IMR-90 (cell line): ENCODE data around the gene ARL5C. TPM values are rescaled to one million over a fixed set of nuclear protein-coding genes. Genes with fewer than 3 reads are reported as not detected.

ENCODE experiments used
- ATAC-seq: fragments of 200-7000 bp; cut with Tn5 transposase; 2 replicates; pipeline ENCODE4 v1.9.1; 2020; ENCODE audit warnings: low read depth, mild to moderate bottlenecking, moderate library complexity
- BruUV-seq: library from RNA; stranded (reverse); fragments of 400-500 nt; replicated peaks from 2 replicates; lab custom pipeline; 2021; lab: Mats Ljungman, UMichigan
- CTCF ChIA-PET: fragments of 300-600 bp; formaldehyde crosslinking; extraction: SDS; loops from one replicate; lab custom pipeline; 2021; ENCODE audit warnings: antibody characterized with exemption; lab: Yijun Ruan, JAX
- POLR2A ChIA-PET: fragments of 300-600 bp; sonication (Branson Sonifier 250); formaldehyde crosslinking; loops from one replicate; lab custom pipeline; 2022; ENCODE audit warnings: antibody characterized with exemption; ENCODE audit not compliant: unreplicated experiment; lab: Charles Lee
- DNase-seq: peaks from one replicate; pipeline ENCODE4 v3.0.0; 2013
- H2AFZ ChIP-seq: replicated peaks from 2 replicates; pipeline ENCODE3; 2013; ENCODE audit warnings: low read length, mild to moderate bottlenecking; ENCODE audit not compliant: poor library complexity
- H2AK5ac ChIP-seq: 2 replicates; pipeline ENCODE4 v1.6.1; 2013; ENCODE audit warnings: low read depth, low read length, inconsistent platforms
- H2AK9ac ChIP-seq: replicated peaks from 2 replicates; pipeline ENCODE3; 2013; ENCODE audit warnings: mild to moderate bottlenecking, low read depth, low read length, moderate library complexity; ENCODE audit not compliant: poor library complexity
- H2BK120ac ChIP-seq: 2 replicates; pipeline ENCODE4 v1.6.1; 2013; ENCODE audit warnings: low read depth, low read length, inconsistent platforms
- H2BK15ac ChIP-seq: 3 replicates; pipeline ENCODE4 v1.6.1; 2013; ENCODE audit warnings: low read depth, low read length, inconsistent platforms
- H2BK20ac ChIP-seq: 2 replicates; pipeline ENCODE4 v1.6.1; 2013; ENCODE audit warnings: low read depth, mild to moderate bottlenecking, inconsistent platforms, low read length, moderate library complexity
- H2BK5ac ChIP-seq: 2 replicates; pipeline ENCODE4 v1.6.1; 2013; ENCODE audit warnings: mild to moderate bottlenecking, low read depth, low read length, inconsistent platforms; ENCODE audit not compliant: poor library complexity, severe bottlenecking
- H3K14ac ChIP-seq: replicated peaks from 2 replicates; pipeline ENCODE4 v1.6.1; 2013; ENCODE audit warnings: low read depth, low read length, inconsistent platforms
- H3K18ac ChIP-seq: 2 replicates; pipeline ENCODE4 v1.6.1; 2013; ENCODE audit warnings: low read depth, low read length, control low read depth
- H3K23ac ChIP-seq: 2 replicates; pipeline ENCODE4 v1.6.1; 2013; ENCODE audit warnings: low read depth, low read length, inconsistent platforms
- H3K27ac ChIP-seq: 2 replicates; pipeline ENCODE4 v1.5.1; 2013; ENCODE audit warnings: mild to moderate bottlenecking, control low read depth, low read length; ENCODE audit not compliant: insufficient read depth
- H3K27me3 ChIP-seq: 2 replicates; pipeline ENCODE4 v1.6.1; 2013; ENCODE audit warnings: low read length; ENCODE audit not compliant: control insufficient read depth, insufficient read depth
- H3K36me3 ChIP-seq: 2 replicates; pipeline ENCODE4 v1.6.1; 2013; ENCODE audit warnings: low read length, mixed read lengths; ENCODE audit not compliant: control insufficient read depth, insufficient read depth
- H3K4ac ChIP-seq: 2 replicates; pipeline ENCODE4 v1.6.1; 2013; ENCODE audit warnings: low read depth, low read length, inconsistent platforms
- H3K4me1 ChIP-seq: 2 replicates; pipeline ENCODE4 v1.6.1; 2013; ENCODE audit warnings: low read length, mixed read lengths; ENCODE audit not compliant: control insufficient read depth, insufficient read depth
- H3K4me2 ChIP-seq: 2 replicates; pipeline ENCODE4 v1.6.1; 2013; ENCODE audit warnings: low read depth, mild to moderate bottlenecking, control low read depth, low read length, moderate library complexity
- H3K4me3 ChIP-seq: 2 replicates; pipeline ENCODE4 v1.5.1; 2013; ENCODE audit warnings: low read depth, mild to moderate bottlenecking, control low read depth, low read length, moderate library complexity; ENCODE audit not compliant: insufficient read depth
- H3K56ac ChIP-seq: 2 replicates; pipeline ENCODE4 v1.6.1; 2013; ENCODE audit warnings: low read length, inconsistent platforms; ENCODE audit not compliant: insufficient read depth; ENCODE audit errors: extremely low read depth
- H3K79me1 ChIP-seq, 2 experiments: 2 replicates each; pipeline ENCODE4 v1.6.1; 2013; ENCODE audit warnings: low read length in 2 of 2, inconsistent platforms in 1 of 2, low read depth in 1 of 2
- H3K9ac ChIP-seq: 2 replicates; pipeline ENCODE4 v1.6.1; 2013; ENCODE audit warnings: low read depth, low read length, control low read depth
- H3K9me1 ChIP-seq: 2 replicates; pipeline ENCODE4 v1.6.1; 2013; ENCODE audit warnings: low read length, inconsistent platforms; ENCODE audit not compliant: insufficient read depth
- H3K9me3 ChIP-seq: 2 replicates; pipeline ENCODE4 v1.6.1; 2013; ENCODE audit warnings: low read length; ENCODE audit not compliant: control insufficient read depth, insufficient read depth
- H4K20me1 ChIP-seq: 2 replicates; pipeline ENCODE4 v1.6.1; 2013; ENCODE audit warnings: low read length, inconsistent platforms; ENCODE audit not compliant: insufficient read depth
- H4K5ac ChIP-seq: 2 replicates; pipeline ENCODE4 v1.6.1; 2013; ENCODE audit warnings: mild to moderate bottlenecking, low read depth, low read length, control low read depth
- H4K8ac ChIP-seq, 2 experiments: 2 replicates each; pipeline ENCODE4 v1.6.1; 2013; ENCODE audit warnings: low read depth in 2 of 2, low read length in 2 of 2, control low read depth in 1 of 2, inconsistent platforms in 1 of 2
- H4K91ac ChIP-seq: 2 replicates; pipeline ENCODE4 v1.6.1; 2013; ENCODE audit warnings: low read depth, low read length, inconsistent platforms; ENCODE audit not compliant: insufficient read depth
- CHD1 ChIP-seq: IDR thresholded peaks from 2 replicates; pipeline ENCODE4 v1.6.1; 2012; ENCODE audit warnings: low read depth, low read length, improper control_type of control experiment
- FOS ChIP-seq: fragments of 150-350 bp; IDR thresholded peaks from 2 replicates; pipeline ENCODE4 v1.6.1; 2016; ENCODE audit warnings: low read depth, low read length
- NFE2L2 ChIP-seq: fragments of 150-350 bp; IDR thresholded peaks from 2 replicates; pipeline ENCODE4 v1.6.1; 2016; ENCODE audit warnings: low read depth, mild to moderate bottlenecking, low read length
- POLR2A ChIP-seq: IDR thresholded peaks from 2 replicates; pipeline ENCODE4 v1.6.1; 2012; ENCODE audit warnings: mild to moderate bottlenecking, low read depth, low read length
- RAD21 ChIP-seq: IDR thresholded peaks from 2 replicates; pipeline ENCODE4 v1.6.1; 2012; ENCODE audit warnings: low read length, improper control_type of control experiment
- WGBS, 2 experiments: methylation state at CpG; one replicate each; pipeline versions ENCODE4 v1.1.5 to v1.1.7; 2013; ENCODE audit warnings: missing lambda C conversion rate in 2 of 2; ENCODE audit not compliant: insufficient read length in 1 of 2; ENCODE audit errors: extremely low coverage in 2 of 2; 5-methylcytosine and 5-hydroxymethylcytosine counted together
- dilution Hi-C: fragments of 300-500 bp; cut with HindIII; formaldehyde crosslinking; loops from one replicate; pipeline ENCODE4 v1.14.3; 2018; ENCODE audit warnings: low sequenced_read_pairs; ENCODE audit not compliant: unreplicated experiment
- in situ Hi-C: fragments of 300-500 bp; cut with MboI; formaldehyde crosslinking; loops from 3 replicates; pipeline ENCODE4 v1.14.3; 2019; ENCODE audit warnings: low sequenced_read_pairs, inconsistent platforms, mixed read lengths
- intact Hi-C: fragments of 100-400 bp; cut with micrococcal nuclease; formaldehyde crosslinking; loops from 2 replicates; pipeline ENCODE4 v1.10.0; 2022
- polyA plus RNA-seq, 3 experiments: library from polyadenylated mRNA; depleted of rRNA; stranded (reverse); fragments of >200 nt; gene quantifications; 2 replicates each; pipeline ENCODE4 v1.2.3, GENCODE V29; 2012; ENCODE audit warnings: low replicate concordance in 1 of 3
- total RNA-seq: library from RNA; depleted of rRNA; stranded (reverse); fragments of >200 nt; gene quantifications from 2 replicates; pipeline ENCODE4 v1.2.3, GENCODE V29; 2012
- TF ChIP-seq, protein P1 (sequence below): fragments of 150-350 bp; IDR thresholded peaks from 2 replicates; pipeline ENCODE4 v1.6.1; 2017; ENCODE audit warnings: mild to moderate bottlenecking, antibody characterized with exemption, low read length, low read depth
- TF ChIP-seq, protein P2 (sequence below): conservative IDR thresholded peaks from 2 replicates; pipeline ENCODE4 v1.5.1; 2012; ENCODE audit warnings: mild to moderate bottlenecking, low read depth, low read length, improper control_type of control experiment

Gene ARL5C
- total and polyA plus RNA-seq, 2 of the 4 experiments (the other 2 are of a cell fraction): not detected

GRCh38 chr17:39187152-39187830 is 21.3 kb upstream of the ARL5C start:
- no peak overlapping the region for H3K23ac ChIP-seq
- H3K27me3 ChIP-seq: no peaks in the 10 kb centered on the region
- intact Hi-C loops: no loop called here
- no peak overlapping the region for H4K8ac ChIP-seq
- no CpG with 5 or more reads among the region's 9 CpGs for WGBS, 2 experiments
- ATAC-seq (no peak), DNase-seq (no peak)
- peaks cover 56% of the 10 kb centered on the region for H3K36me3 ChIP-seq
- no peak overlapping the region for H3K4me3 ChIP-seq
- no TSS peak for BruUV-seq
- H3K18ac ChIP-seq: no peak overlapping the region
- H3K79me1 ChIP-seq: peaks cover 0 to 13% of the 10 kb centered on the region in 2 experiments; a peak in 2 of 4 replicates
- no peaks in the 10 kb centered on the region for H3K9me1 ChIP-seq
- H4K91ac ChIP-seq: no peak overlapping the region
- H4K5ac ChIP-seq: no peak overlapping the region
- H4K20me1 ChIP-seq: 0 out of 2 replicates have a peak, but pooled peaks cover 3% of the 10 kb centered on the region
- no peak overlapping the region for H2AFZ ChIP-seq
- no peak overlapping the region for H3K4ac ChIP-seq
- dilution Hi-C loops: no loop called here
- CTCF ChIA-PET: no interaction called here
- H2AK5ac ChIP-seq: no peak overlapping the region
- POLR2A ChIA-PET: no interaction called here
- no peak overlapping the region for H2AK9ac ChIP-seq
- H3K9me3 ChIP-seq: no peaks in the 10 kb centered on the region
- no peak overlapping the region for H2BK5ac ChIP-seq
- H2BK15ac ChIP-seq: no peak overlapping the region
- in situ Hi-C loops: no loop called here
- no peak overlapping the region for H3K4me2 ChIP-seq
- H3K14ac ChIP-seq: no peak overlapping the region
- no peak overlapping the region for H2BK120ac ChIP-seq
- TF ChIP-seq, protein P1, sequence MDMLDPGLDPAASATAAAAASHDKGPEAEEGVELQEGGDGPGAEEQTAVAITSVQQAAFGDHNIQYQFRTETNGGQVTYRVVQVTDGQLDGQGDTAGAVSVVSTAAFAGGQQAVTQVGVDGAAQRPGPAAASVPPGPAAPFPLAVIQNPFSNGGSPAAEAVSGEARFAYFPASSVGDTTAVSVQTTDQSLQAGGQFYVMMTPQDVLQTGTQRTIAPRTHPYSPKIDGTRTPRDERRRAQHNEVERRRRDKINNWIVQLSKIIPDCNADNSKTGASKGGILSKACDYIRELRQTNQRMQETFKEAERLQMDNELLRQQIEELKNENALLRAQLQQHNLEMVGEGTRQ: no peak
- TF ChIP-seq RAD21: no peak
- TF ChIP-seq NFE2L2: no peak
- TF ChIP-seq, protein P2, sequence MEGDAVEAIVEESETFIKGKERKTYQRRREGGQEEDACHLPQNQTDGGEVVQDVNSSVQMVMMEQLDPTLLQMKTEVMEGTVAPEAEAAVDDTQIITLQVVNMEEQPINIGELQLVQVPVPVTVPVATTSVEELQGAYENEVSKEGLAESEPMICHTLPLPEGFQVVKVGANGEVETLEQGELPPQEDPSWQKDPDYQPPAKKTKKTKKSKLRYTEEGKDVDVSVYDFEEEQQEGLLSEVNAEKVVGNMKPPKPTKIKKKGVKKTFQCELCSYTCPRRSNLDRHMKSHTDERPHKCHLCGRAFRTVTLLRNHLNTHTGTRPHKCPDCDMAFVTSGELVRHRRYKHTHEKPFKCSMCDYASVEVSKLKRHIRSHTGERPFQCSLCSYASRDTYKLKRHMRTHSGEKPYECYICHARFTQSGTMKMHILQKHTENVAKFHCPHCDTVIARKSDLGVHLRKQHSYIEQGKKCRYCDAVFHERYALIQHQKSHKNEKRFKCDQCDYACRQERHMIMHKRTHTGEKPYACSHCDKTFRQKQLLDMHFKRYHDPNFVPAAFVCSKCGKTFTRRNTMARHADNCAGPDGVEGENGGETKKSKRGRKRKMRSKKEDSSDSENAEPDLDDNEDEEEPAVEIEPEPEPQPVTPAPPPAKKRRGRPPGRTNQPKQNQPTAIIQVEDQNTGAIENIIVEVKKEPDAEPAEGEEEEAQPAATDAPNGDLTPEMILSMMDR: no peak
- no peak for TF ChIP-seq FOS
- TF ChIP-seq CHD1: no peak
- no peak for TF ChIP-seq POLR2A
- H3K27ac ChIP-seq: no peak overlapping the region
- H3K4me1 ChIP-seq: no peaks in the 10 kb centered on the region
- no peak overlapping the region for H3K9ac ChIP-seq
- H3K56ac ChIP-seq: no peak overlapping the region
- H2BK20ac ChIP-seq: no peak overlapping the region
